H1 (cell line): ENCODE data around the gene GNAT2. TPM values are rescaled to one million over a fixed set of nuclear protein-coding genes. Genes with fewer than 3 reads are reported as not detected.

Source experiments
- ASH2L ChIP-seq: fragments of 200-600, 300-600 bp; sonication (generic); IDR thresholded peaks from one replicate; pipeline ENCODE4 v1.7.1; 2017; ENCODE audit warnings: low read length
- BACH1 ChIP-seq: IDR thresholded peaks from 2 replicates; pipeline ENCODE4 v1.6.1; 2012; ENCODE audit warnings: low read length, improper control_type of control experiment
- CBX5 ChIP-seq: fragments of 300-800, 300-1000 bp; sonication (generic); IDR thresholded peaks from 2 replicates; pipeline ENCODE4 v1.7.1; 2016; ENCODE audit warnings: antibody characterized with exemption, low read length, low read depth
- CTBP2 ChIP-seq: IDR thresholded peaks from 2 replicates; pipeline ENCODE4 v1.7.0; 2011; ENCODE audit warnings: borderline replicate concordance, mild to moderate bottlenecking, moderate library complexity, mixed read lengths, low read length; ENCODE audit not compliant: insufficient read depth, insufficient read length
- E2F6 ChIP-seq: IDR thresholded peaks from 2 replicates; pipeline ENCODE4 v1.6.1; 2012; ENCODE audit warnings: inconsistent platforms
- EP300 ChIP-seq, 2 experiments: IDR thresholded peaks; 1 replicate in 1 of 2; 2 replicates in 1 of 2; pipeline ENCODE4 v1.6.1; 2011 to 2012; ENCODE audit warnings: low read depth in 2 of 2, low read length in 2 of 2, mild to moderate bottlenecking in 2 of 2, borderline replicate concordance in 1 of 2, inconsistent platforms in 1 of 2, moderate library complexity in 1 of 2
- EZH2 ChIP-seq: fragments of 200-600 bp; sonication (generic); IDR thresholded peaks from 2 replicates; pipeline ENCODE4 v1.7.1; 2012; ENCODE audit warnings: low read depth, mild to moderate bottlenecking, moderate library complexity, low read length, inconsistent platforms; ENCODE audit not compliant: severe bottlenecking
- HDAC2 ChIP-seq, 2 experiments: fragments of 300-600 bp in 1 of 2; sonication (generic) in 1 of 2; IDR thresholded peaks; 2 replicates each; pipeline ENCODE4 v1.6.1; 2011 to 2012; ENCODE audit warnings: low read depth in 2 of 2, low read length in 2 of 2, mild to moderate bottlenecking in 2 of 2, moderate library complexity in 2 of 2, borderline replicate concordance in 1 of 2, inconsistent platforms in 1 of 2
- JUND ChIP-seq: IDR thresholded peaks from 2 replicates; pipeline ENCODE4 v1.6.1; 2011; ENCODE audit warnings: mild to moderate bottlenecking, improper control_type of control experiment, low read length
- KDM1A ChIP-seq: fragments of 200-600, 300-600 bp; sonication (generic); IDR thresholded peaks from 2 replicates; pipeline ENCODE4 v1.7.1; 2016; ENCODE audit warnings: mild to moderate bottlenecking, low read length, borderline replicate concordance
- MAX ChIP-seq: IDR thresholded peaks from 2 replicates; pipeline ENCODE4 v1.6.1; 2012; ENCODE audit warnings: inconsistent platforms
- PHF8 ChIP-seq: fragments of 200-600 bp; sonication (generic); conservative IDR thresholded peaks from 2 replicates; pipeline ENCODE4 v1.7.1; 2012; ENCODE audit warnings: low read depth, mild to moderate bottlenecking, inconsistent platforms, low read length, moderate library complexity
- RAD21 ChIP-seq, 2 experiments: IDR thresholded peaks in 1 of 2; conservative IDR thresholded peaks in 1 of 2; 2 replicates each; pipeline ENCODE4 v1.6.1; 2011; ENCODE audit warnings: low read depth in 2 of 2, low read length in 2 of 2, improper control_type of control experiment in 1 of 2, inconsistent platforms in 1 of 2, mild to moderate bottlenecking in 1 of 2, moderate library complexity in 1 of 2
- RBBP5 ChIP-seq: IDR thresholded peaks from 2 replicates; pipeline ENCODE4 v1.7.1; 2012; ENCODE audit warnings: low read depth, mild to moderate bottlenecking, inconsistent platforms, low read length, moderate library complexity, borderline replicate concordance
- RXRA ChIP-seq: IDR thresholded peaks from 2 replicates; pipeline ENCODE4 v1.6.1; 2011; ENCODE audit warnings: low read depth, mild to moderate bottlenecking, low read length, moderate library complexity; ENCODE audit not compliant: insufficient read depth
- SIN3A ChIP-seq, 2 experiments: IDR thresholded peaks in 1 of 2; conservative IDR thresholded peaks in 1 of 2; 2 replicates each; pipeline ENCODE4 v1.6.1; 2011 to 2012; ENCODE audit warnings: low read length in 2 of 2, improper control_type of control experiment in 1 of 2, low read depth in 1 of 2, mild to moderate bottlenecking in 1 of 2
- SIX5 ChIP-seq: IDR thresholded peaks from 2 replicates; pipeline ENCODE4 v1.6.1; 2011; ENCODE audit warnings: mild to moderate bottlenecking, low read depth, low read length
- SP1 ChIP-seq: IDR thresholded peaks from 2 replicates; pipeline ENCODE4 v1.6.1; 2011; ENCODE audit warnings: low read depth, low read length
- SUZ12 ChIP-seq: fragments of 200-600 bp; sonication (generic); IDR thresholded peaks from 2 replicates; pipeline ENCODE4 v1.6.1; 2012; ENCODE audit warnings: mild to moderate bottlenecking, inconsistent platforms, low read length, moderate library complexity, mixed read lengths
- TAF1 ChIP-seq: IDR thresholded peaks from 2 replicates; pipeline ENCODE4 v1.6.1; 2011; ENCODE audit warnings: mild to moderate bottlenecking, low read depth, low read length
- YY1 ChIP-seq: IDR thresholded peaks from 2 replicates; pipeline ENCODE4 v1.6.1; 2011; ENCODE audit warnings: low read depth, mild to moderate bottlenecking, low read length
- polyA plus RNA-seq, 7 experiments: library from polyadenylated mRNA; depleted of rRNA in 3 of 7; stranded (reverse) in 5 of 7; unstranded in 2 of 7; fragments of >200 nt in 5 of 7; fragments of 200-250 nt in 2 of 7; gene quantifications; 1 replicate in 5 of 7; 2 replicates in 1 of 7; 4 replicates in 1 of 7; pipeline versions ENCODE4 v1.2.1 to v1.2.3, GENCODE V29; 2011 to 2013; ENCODE audit warnings: missing spikeins in 2 of 7, mixed read lengths in 2 of 7
- total RNA-seq: library from RNA; stranded (reverse); fragmentation: NEBNext Ultra II Directional; extraction: Animal tissue kit (Norgen Biotek cat#: 25700); gene quantifications from 2 replicates; pipeline ENCODE4 v1.2.1, GENCODE V29; 2021

Gene GNAT2
- total and polyA plus RNA-seq, 2 of the 8 experiments (the other 6 are each of a cell fraction or from before 2014, with no cell fraction given): 0.05 TPM; not detected in 1

- no peak for TF ChIP-seq RBBP5
- peak in 1 of 2 experiments; percentile 87; a peak in 2 of 4 replicates for TF ChIP-seq SIN3A (conservative IDR thresholded peaks at IDR 0.05 in 1 of 2, IDR thresholded peaks at IDR 0.05 in 1 of 2; ENCODE audit: low read depth in 1 of 2, low read length in 2 of 2)
- TF ChIP-seq RXRA: no peak
- no peak for TF ChIP-seq SUZ12
- no peak for TF ChIP-seq E2F6
- 0 out of 2 replicates have a peak, but pooled peaks have one; percentile 45 for TF ChIP-seq YY1
- TF ChIP-seq MAX: peak; percentile 97
- no peak for TF ChIP-seq CBX5
- no peak for TF ChIP-seq RAD21 (IDR thresholded peaks at IDR 0.05 in 1 of 2, conservative IDR thresholded peaks at IDR 0.05 in 1 of 2; ENCODE audit: low read depth in 2 of 2, low read length in 2 of 2)
- TF ChIP-seq BACH1: no peak
- TF ChIP-seq SP1: no peak
- TF ChIP-seq HDAC2 (IDR thresholded peaks at IDR 0.05; ENCODE audit: borderline replicate concordance in 1 of 2, low read depth in 2 of 2, low read length in 2 of 2): peak in 1 of 2 experiments; percentile 38; a peak in 1 of 4 replicates
- TF ChIP-seq KDM1A: no peak; the same call in 1 of the 2 replicates
- TF ChIP-seq PHF8: peak; percentile 77
- TF ChIP-seq JUND: no peak
- TF ChIP-seq ASH2L: peak; percentile 55
- no peak for TF ChIP-seq CTBP2
- TF ChIP-seq EZH2: no peak
- TF ChIP-seq EP300 (IDR thresholded peaks at IDR 0.05; ENCODE audit: borderline replicate concordance in 1 of 2, low read depth in 2 of 2, low read length in 2 of 2): no peak
- no peak for TF ChIP-seq SIX5
- TF ChIP-seq TAF1: peak; percentile 68
Observed at GRCh38 chr1:109619576-109620400, at the start of gene GNAT2, which contains the start of gene AMPD2 (continued).
